ENCODE results near the gene PPM1H. TPM values are rescaled to one million over a fixed set of nuclear protein-coding genes. Genes with fewer than 3 reads are reported as not detected.

Gene PPM1H
- total RNA-seq, 5 donors from 2014 or later (not counting 1 experiment from before 2014, with no cell fraction given) = 0.18 to 0.82 (median 0.42) TPM

DNA sequence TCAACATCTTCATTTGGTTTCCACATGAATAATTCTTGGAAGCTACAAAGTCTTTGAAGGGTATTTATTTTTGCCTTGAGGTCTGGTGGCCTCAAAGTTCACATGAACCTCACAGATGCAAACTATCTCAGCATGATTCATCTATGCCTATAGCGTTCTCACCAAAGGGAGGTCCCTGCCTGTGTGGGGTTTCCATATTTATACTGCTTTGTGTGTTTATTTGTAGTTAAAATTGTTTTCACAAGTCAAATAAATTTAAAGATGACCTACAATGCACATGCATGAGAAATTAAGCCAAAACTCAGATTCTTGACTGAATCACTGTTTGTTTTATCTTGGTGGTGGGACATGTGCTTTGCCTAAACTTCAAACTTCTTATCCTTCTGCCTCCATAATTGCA, 176.7 kb downstream of the PPM1H start:
- Histone ChIP-seq H3K27me3 (replicated peaks in 1 of 2; ENCODE audit: control insufficient read depth in 2 of 2, extremely low read depth in 1 of 2, insufficient read depth in 2 of 2, low read length in 1 of 2) (no peaks in the 10 kb centered on the region), H3K27ac (ENCODE audit: low read length) (no peak overlapping the region), H3K4me3 (ENCODE audit: control insufficient read depth in 1 of 2, extremely low read depth in 1 of 2, low read length in 1 of 2) (no peak overlapping the region), H3K36me3 (ENCODE audit: control insufficient read depth in 2 of 2, extremely low read depth in 1 of 2, insufficient read depth in 1 of 2, low read length in 1 of 2) (no peaks in the 10 kb centered on the region), H3K9me3 (no peaks in the 10 kb centered on the region), H3K4me1 (ENCODE audit: control insufficient read depth in 1 of 2, extremely low read depth in 1 of 2, insufficient read depth in 2 of 2, low read length in 2 of 2) (no peaks in the 10 kb centered on the region)
- Mint-ChIP-seq H3K4me3 (no peak overlapping the region), H3K9me3 (no peaks in the 10 kb centered on the region), H3K4me1 (no peaks in the 10 kb centered on the region), H3K27ac (no peak overlapping the region), H3K36me3 (no peaks in the 10 kb centered on the region), H3K27me3 (peaks cover 8 to 14% of the 10 kb centered on the region in 2 donors)
- ATAC-seq (replicated peaks in 1 of 4) = no peak
- no CpG with 5 or more reads among the region's 1 CpG for WGBS (ENCODE audit: insufficient coverage)
- DNase-seq = no peak
- POLR2A ChIA-PET = no interaction called here
- CTCF ChIA-PET = no interaction called here

DNA sequence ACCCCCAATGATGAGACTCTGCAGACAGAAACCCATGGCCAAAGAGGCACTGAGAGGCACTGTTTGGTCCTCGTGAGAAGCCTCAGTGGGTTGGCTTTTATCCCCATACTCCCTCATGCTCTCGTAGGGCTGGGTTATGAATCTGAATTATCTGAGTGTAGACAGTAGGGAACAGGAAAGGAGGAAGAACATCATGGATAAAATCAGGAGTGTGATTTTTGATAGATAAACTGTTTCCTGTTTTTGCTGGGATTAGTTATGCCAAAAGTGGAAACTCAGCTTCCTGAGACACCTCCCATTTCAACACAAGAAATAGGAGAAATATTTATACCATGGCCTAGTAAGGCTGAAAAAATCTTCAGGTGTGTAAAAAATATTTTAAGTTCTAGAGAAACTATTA, 177.9 kb downstream of the PPM1H start:
- Mint-ChIP-seq H3K36me3 (no peaks in the 10 kb centered on the region), H3K27ac (no peak overlapping the region), H3K27me3 (peaks cover 8 to 20% of the 10 kb centered on the region in 2 donors), H3K4me3 (no peak overlapping the region), H3K4me1 (no peaks in the 10 kb centered on the region), H3K9me3 (no peaks in the 10 kb centered on the region)
- no CpG with 5 or more reads among the region's 2 CpGs for WGBS (ENCODE audit: insufficient coverage)
- ATAC-seq (replicated peaks in 1 of 4) = no peak
- H3K27ac ChIP-seq (ENCODE audit: low read length) = no peak overlapping the region
- H3K36me3 ChIP-seq (ENCODE audit: control insufficient read depth in 2 of 2, extremely low read depth in 1 of 2, insufficient read depth in 1 of 2, low read length in 1 of 2) = no peaks in the 10 kb centered on the region
- H3K4me3 ChIP-seq (ENCODE audit: control insufficient read depth in 1 of 2, extremely low read depth in 1 of 2, low read length in 1 of 2) = no peak overlapping the region
- H3K4me1 ChIP-seq (ENCODE audit: control insufficient read depth in 1 of 2, extremely low read depth in 1 of 2, insufficient read depth in 2 of 2, low read length in 2 of 2) = no peaks in the 10 kb centered on the region
- H3K9me3 ChIP-seq = no peaks in the 10 kb centered on the region
- CTCF ChIA-PET = interaction anchor here in 1 of 2 donors (0.6 to 0.7 kb wide), 2 partner anchors 18 to 344 kb away, joined by 3 read pairs; no protein-coding TSS in a partner anchor
- DNase-seq = no peak
- H3K27me3 ChIP-seq (replicated peaks in 1 of 2; ENCODE audit: control insufficient read depth in 2 of 2, extremely low read depth in 1 of 2, insufficient read depth in 2 of 2, low read length in 1 of 2) = no peaks in the 10 kb centered on the region
- POLR2A ChIA-PET = interaction anchor here in 1 of 2 donors (0.6 kb wide), 1 partner anchor 14 kb away, joined by 3 read pairs; no protein-coding TSS in a partner anchor

DNA sequence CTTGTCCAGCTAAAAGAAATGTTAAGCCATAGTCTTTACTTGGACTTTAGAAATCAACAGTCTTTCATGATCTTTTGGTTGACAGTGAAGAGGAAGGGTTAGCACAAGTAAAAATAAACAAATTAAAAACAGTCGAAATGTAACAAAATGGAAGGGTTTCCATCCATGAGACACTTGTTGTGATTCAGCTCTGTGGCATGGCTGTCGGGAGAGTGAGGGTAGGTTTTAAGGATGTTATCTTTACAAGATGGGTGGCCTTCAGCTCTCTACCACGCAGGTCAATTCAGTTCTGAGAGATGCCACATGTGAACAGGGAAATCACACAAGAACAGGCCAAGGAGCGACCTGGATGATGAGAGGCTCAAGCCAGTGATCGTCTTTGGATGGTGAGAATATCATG, 180.2 kb downstream of the PPM1H start:
- no peak for DNase-seq
- H3K4me1 Mint-ChIP-seq = no peaks in the 10 kb centered on the region
- H3K36me3 Mint-ChIP-seq = no peaks in the 10 kb centered on the region
- no peak overlapping the region for H3K4me3 Mint-ChIP-seq
- H3K4me3 ChIP-seq (ENCODE audit: control insufficient read depth in 1 of 2, extremely low read depth in 1 of 2, low read length in 1 of 2) = no peak overlapping the region
- H3K27ac Mint-ChIP-seq = no peak overlapping the region
- WGBS (ENCODE audit: insufficient coverage) = 100% methylated on average over 2 of the region's 5 CpGs
- no peak overlapping the region for H3K27ac ChIP-seq (ENCODE audit: low read length)
- no peaks in the 10 kb centered on the region for H3K4me1 ChIP-seq (ENCODE audit: control insufficient read depth in 1 of 2, extremely low read depth in 1 of 2, insufficient read depth in 2 of 2, low read length in 2 of 2)
- H3K27me3 ChIP-seq (replicated peaks in 1 of 2; ENCODE audit: control insufficient read depth in 2 of 2, extremely low read depth in 1 of 2, insufficient read depth in 2 of 2, low read length in 1 of 2) = no peaks in the 10 kb centered on the region
- ATAC-seq (replicated peaks in 1 of 4) = no peak
- H3K36me3 ChIP-seq (ENCODE audit: control insufficient read depth in 2 of 2, extremely low read depth in 1 of 2, insufficient read depth in 1 of 2, low read length in 1 of 2) = no peaks in the 10 kb centered on the region
- peaks cover 8 to 23% of the 10 kb centered on the region in 2 donors for H3K27me3 Mint-ChIP-seq
- ChIA-PET CTCF (no interaction called here), POLR2A (no interaction called here)
- H3K9me3 Mint-ChIP-seq = no peaks in the 10 kb centered on the region
- no peaks in the 10 kb centered on the region for H3K9me3 ChIP-seq

- H3K27ac ChIP-seq (ENCODE audit: low read length) = no peak overlapping the region
- no peaks in the 10 kb centered on the region for H3K9me3 Mint-ChIP-seq
- ChIA-PET POLR2A (no interaction called here), CTCF (no interaction called here)
- no peaks in the 10 kb centered on the region for H3K36me3 Mint-ChIP-seq
- H3K4me3 Mint-ChIP-seq = no peak overlapping the region
- H3K27me3 ChIP-seq (replicated peaks in 1 of 2; ENCODE audit: control insufficient read depth in 2 of 2, extremely low read depth in 1 of 2, insufficient read depth in 2 of 2, low read length in 1 of 2) = no peaks in the 10 kb centered on the region
- no peaks in the 10 kb centered on the region for H3K9me3 ChIP-seq
- peaks cover 7 to 17% of the 10 kb centered on the region in 2 donors for H3K27me3 Mint-ChIP-seq
- H3K4me3 ChIP-seq (ENCODE audit: control insufficient read depth in 1 of 2, extremely low read depth in 1 of 2, low read length in 1 of 2) = no peak overlapping the region
- DNase-seq (no peak), ATAC-seq (replicated peaks in 1 of 4) (no peak)
- no peaks in the 10 kb centered on the region for H3K36me3 ChIP-seq (ENCODE audit: control insufficient read depth in 2 of 2, extremely low read depth in 1 of 2, insufficient read depth in 1 of 2, low read length in 1 of 2)
- no peak overlapping the region for H3K27ac Mint-ChIP-seq
- no peaks in the 10 kb centered on the region for H3K4me1 ChIP-seq (ENCODE audit: control insufficient read depth in 1 of 2, extremely low read depth in 1 of 2, insufficient read depth in 2 of 2, low read length in 2 of 2)
- WGBS (ENCODE audit: insufficient coverage) = 100% methylated on average over 1 of the region's 2 CpGs
- H3K4me1 Mint-ChIP-seq = no peaks in the 10 kb centered on the region
These were observed 183.2 kb downstream of the PPM1H start for GRCh38 chr12:62751810-62752155.

DNA sequence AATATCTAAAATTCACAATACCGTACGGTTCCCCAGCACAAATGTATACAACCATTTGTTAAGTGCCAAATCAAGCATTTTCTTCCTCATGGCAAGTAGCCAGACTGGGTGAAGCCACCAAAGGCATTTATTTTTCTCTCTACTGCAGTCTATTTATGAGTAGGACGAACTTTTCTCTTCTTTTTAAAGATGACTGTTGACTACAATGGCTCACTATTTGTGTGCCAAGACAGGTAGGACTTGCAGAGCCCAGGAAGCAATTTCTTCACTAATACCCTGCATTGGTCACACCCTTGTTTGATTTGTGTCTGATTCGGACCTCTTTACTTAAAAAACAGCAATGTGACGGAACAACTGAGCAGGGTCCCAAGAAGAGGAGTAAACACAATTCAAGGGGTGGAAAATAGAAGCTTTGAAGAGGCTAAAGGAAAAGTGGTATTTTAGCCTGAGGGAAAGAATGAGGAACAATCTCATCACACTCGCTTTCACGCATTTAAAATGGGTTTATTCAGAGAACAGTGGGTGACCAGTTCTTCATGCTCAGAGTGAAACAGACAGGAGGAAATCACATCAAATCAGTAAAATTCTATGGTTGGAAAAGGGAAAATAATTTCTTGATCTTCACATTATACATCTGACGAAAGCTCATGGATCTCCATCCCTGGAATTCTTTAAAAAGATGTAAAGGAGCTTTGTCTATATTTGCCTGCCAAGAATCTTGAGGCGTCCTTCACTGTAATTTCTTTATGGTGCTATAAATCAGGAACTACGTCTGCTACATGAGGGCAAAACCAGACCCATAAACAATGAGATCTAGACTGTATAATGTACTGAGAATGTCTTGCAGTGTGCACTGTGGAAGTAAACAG, 183.8 kb downstream of the PPM1H start:
- H3K9me3 ChIP-seq = no peaks in the 10 kb centered on the region
- WGBS (ENCODE audit: insufficient coverage) = no CpG with 5 or more reads among the region's 10 CpGs
- Mint-ChIP-seq H3K9me3 (no peaks in the 10 kb centered on the region), H3K27me3 (peaks cover 7 to 17% of the 10 kb centered on the region in 2 donors), H3K36me3 (no peaks in the 10 kb centered on the region), H3K27ac (no peak overlapping the region), H3K4me1 (no peaks in the 10 kb centered on the region), H3K4me3 (no peak overlapping the region)
- ATAC-seq (replicated peaks in 1 of 4) (no peak), DNase-seq (no peak)
- H3K27ac ChIP-seq (ENCODE audit: low read length) = no peak overlapping the region
- H3K4me1 ChIP-seq (ENCODE audit: control insufficient read depth in 1 of 2, extremely low read depth in 1 of 2, insufficient read depth in 2 of 2, low read length in 2 of 2) = no peaks in the 10 kb centered on the region
- ChIA-PET CTCF (no interaction called here), POLR2A (no interaction called here)
- no peaks in the 10 kb centered on the region for H3K36me3 ChIP-seq (ENCODE audit: control insufficient read depth in 2 of 2, extremely low read depth in 1 of 2, insufficient read depth in 1 of 2, low read length in 1 of 2)
- no peaks in the 10 kb centered on the region for H3K27me3 ChIP-seq (replicated peaks in 1 of 2; ENCODE audit: control insufficient read depth in 2 of 2, extremely low read depth in 1 of 2, insufficient read depth in 2 of 2, low read length in 1 of 2)
- no peak overlapping the region for H3K4me3 ChIP-seq (ENCODE audit: control insufficient read depth in 1 of 2, extremely low read depth in 1 of 2, low read length in 1 of 2)

DNA sequence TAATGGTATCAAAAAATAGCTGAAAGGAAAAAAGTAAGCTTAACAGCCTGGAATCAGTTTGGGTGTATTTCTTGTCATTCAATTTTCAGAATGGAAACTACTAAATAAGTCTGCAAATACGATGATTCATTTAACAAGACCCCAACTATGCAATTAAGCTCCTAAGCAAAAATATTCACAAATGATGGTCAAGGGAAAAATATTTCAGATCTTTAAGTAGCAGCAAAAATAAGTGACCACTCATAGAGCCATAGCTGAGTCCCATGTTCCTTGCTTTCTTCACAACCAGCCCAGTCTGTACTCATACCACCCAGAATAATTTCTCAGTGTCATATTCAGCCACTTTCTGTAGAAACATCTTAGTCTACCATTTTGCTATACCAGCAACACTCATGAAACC, 185.4 kb downstream of the PPM1H start:
- no peak for ATAC-seq (replicated peaks in 1 of 4)
- H3K27me3 ChIP-seq (replicated peaks in 1 of 2; ENCODE audit: control insufficient read depth in 2 of 2, extremely low read depth in 1 of 2, insufficient read depth in 2 of 2, low read length in 1 of 2) = no peaks in the 10 kb centered on the region
- ChIA-PET CTCF (no interaction called here), POLR2A (no interaction called here)
- H3K4me3 ChIP-seq (ENCODE audit: control insufficient read depth in 1 of 2, extremely low read depth in 1 of 2, low read length in 1 of 2) = no peak overlapping the region
- H3K9me3 Mint-ChIP-seq = no peaks in the 10 kb centered on the region
- no peaks in the 10 kb centered on the region for H3K36me3 Mint-ChIP-seq
- no peak overlapping the region for H3K27ac ChIP-seq (ENCODE audit: low read length)
- no peaks in the 10 kb centered on the region for H3K9me3 ChIP-seq
- WGBS (ENCODE audit: insufficient coverage) = no CpG with 5 or more reads among the region's 1 CpG
- H3K4me3 Mint-ChIP-seq = no peak overlapping the region
- no peaks in the 10 kb centered on the region for H3K4me1 ChIP-seq (ENCODE audit: control insufficient read depth in 1 of 2, extremely low read depth in 1 of 2, insufficient read depth in 2 of 2, low read length in 2 of 2)
- no peak for DNase-seq
- no peaks in the 10 kb centered on the region for H3K36me3 ChIP-seq (ENCODE audit: control insufficient read depth in 2 of 2, extremely low read depth in 1 of 2, insufficient read depth in 1 of 2, low read length in 1 of 2)
- peaks cover 7 to 16% of the 10 kb centered on the region in 2 donors for H3K27me3 Mint-ChIP-seq
- no peaks in the 10 kb centered on the region for H3K4me1 Mint-ChIP-seq
- no peak overlapping the region for H3K27ac Mint-ChIP-seq
